ENCODE measurements around the gene MACROD2. TPM values are rescaled to one million over a fixed set of nuclear protein-coding genes. Genes with fewer than 3 reads are reported as not detected.

The MACROD2 gene
- total and polyA plus RNA-seq, 2 donors (not counting 1 experiment from before 2014, with no cell fraction given), result 5.3 to 6.7 TPM

- no peaks in the 10 kb centered on the region for H3K27me3 ChIP-seq (replicated peaks in 1 of 4; ENCODE audit: control extremely low read depth in 1 of 4, control insufficient read depth in 3 of 4, insufficient read depth in 4 of 4, low read length in 3 of 4)
- H3K36me3 ChIP-seq (replicated peaks in 1 of 2; ENCODE audit: control extremely low read depth in 1 of 2, control insufficient read depth in 1 of 2, extremely low read depth in 1 of 2, insufficient read depth in 2 of 2, low read length in 1 of 2), result no peaks in the 10 kb centered on the region
- Mint-ChIP-seq H3K9me3 (ENCODE audit: insufficient read depth) (peaks cover 2% of the 10 kb centered on the region), H3K27ac (no peak overlapping the region), H3K27me3 (peaks cover 10% of the 10 kb centered on the region), H3K4me1 (no peaks in the 10 kb centered on the region), H3K4me3 (no peak overlapping the region)
- ChIA-PET POLR2A (no interaction called here), CTCF (no interaction called here)
- no peak overlapping the region for H3K27ac ChIP-seq (ENCODE audit: low read length in 2 of 2)
- H3K4me3 ChIP-seq (ENCODE audit: control extremely low read depth in 1 of 5, extremely low read depth in 1 of 5, insufficient read depth in 1 of 5, low read depth in 2 of 5, low read length in 4 of 5), result no peak overlapping the region
- TF ChIP-seq, protein P1, sequence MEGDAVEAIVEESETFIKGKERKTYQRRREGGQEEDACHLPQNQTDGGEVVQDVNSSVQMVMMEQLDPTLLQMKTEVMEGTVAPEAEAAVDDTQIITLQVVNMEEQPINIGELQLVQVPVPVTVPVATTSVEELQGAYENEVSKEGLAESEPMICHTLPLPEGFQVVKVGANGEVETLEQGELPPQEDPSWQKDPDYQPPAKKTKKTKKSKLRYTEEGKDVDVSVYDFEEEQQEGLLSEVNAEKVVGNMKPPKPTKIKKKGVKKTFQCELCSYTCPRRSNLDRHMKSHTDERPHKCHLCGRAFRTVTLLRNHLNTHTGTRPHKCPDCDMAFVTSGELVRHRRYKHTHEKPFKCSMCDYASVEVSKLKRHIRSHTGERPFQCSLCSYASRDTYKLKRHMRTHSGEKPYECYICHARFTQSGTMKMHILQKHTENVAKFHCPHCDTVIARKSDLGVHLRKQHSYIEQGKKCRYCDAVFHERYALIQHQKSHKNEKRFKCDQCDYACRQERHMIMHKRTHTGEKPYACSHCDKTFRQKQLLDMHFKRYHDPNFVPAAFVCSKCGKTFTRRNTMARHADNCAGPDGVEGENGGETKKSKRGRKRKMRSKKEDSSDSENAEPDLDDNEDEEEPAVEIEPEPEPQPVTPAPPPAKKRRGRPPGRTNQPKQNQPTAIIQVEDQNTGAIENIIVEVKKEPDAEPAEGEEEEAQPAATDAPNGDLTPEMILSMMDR (IDR thresholded peaks at IDR 0.05), result no peak
- no peak for TF ChIP-seq EZH2 (IDR thresholded peaks at IDR 0.05; ENCODE audit: borderline replicate concordance, insufficient read depth, low read depth, low read length, poor library complexity, severe bottlenecking)
- DNase-seq, result no peak
- no peaks in the 10 kb centered on the region for H3K4me1 ChIP-seq (ENCODE audit: control insufficient read depth in 2 of 2, insufficient read depth in 2 of 2, low read length in 2 of 2)
- H3K79me2 ChIP-seq (ENCODE audit: control insufficient read depth, insufficient read depth, low read length), result no peaks in the 10 kb centered on the region
- intact Hi-C loops (cut with micrococcal nuclease), result no loop called here
- no peak overlapping the region for H2AFZ ChIP-seq (ENCODE audit: insufficient read depth, low read depth, low read length, poor library complexity, severe bottlenecking)
- no peak overlapping the region for H3K4me2 ChIP-seq (replicated peaks; ENCODE audit: low read depth, low read length, poor library complexity, severe bottlenecking)
- ATAC-seq (ENCODE audit: low read depth), result no peak
- H3K9me3 ChIP-seq (ENCODE audit: control extremely low read depth in 1 of 3, control insufficient read depth in 2 of 3, insufficient read depth in 1 of 3, low read length in 2 of 3), result no peaks in the 10 kb centered on the region
- no peaks in the 10 kb centered on the region for H4K20me1 ChIP-seq (ENCODE audit: control insufficient read depth, insufficient read depth, low read length, poor library complexity, severe bottlenecking)
- no peak overlapping the region for H3K9ac ChIP-seq (ENCODE audit: low read length)
These were observed 555.3 kb downstream of the MACROD2 start for GRCh38 chr20:14550655-14551054.

GRCh38 chr20:14553774-14554534 lies 558.6 kb downstream of the MACROD2 start:
- H2AFZ ChIP-seq (ENCODE audit: insufficient read depth, low read depth, low read length, poor library complexity, severe bottlenecking), result no peak overlapping the region
- no peaks in the 10 kb centered on the region for H3K36me3 ChIP-seq (replicated peaks in 1 of 2; ENCODE audit: control extremely low read depth in 1 of 2, control insufficient read depth in 1 of 2, extremely low read depth in 1 of 2, insufficient read depth in 2 of 2, low read length in 1 of 2)
- H3K9me3 ChIP-seq (ENCODE audit: control extremely low read depth in 1 of 3, control insufficient read depth in 2 of 3, insufficient read depth in 1 of 3, low read length in 2 of 3), result no peaks in the 10 kb centered on the region
- no peaks in the 10 kb centered on the region for H4K20me1 ChIP-seq (ENCODE audit: control insufficient read depth, insufficient read depth, low read length, poor library complexity, severe bottlenecking)
- Mint-ChIP-seq H3K4me3 (no peak overlapping the region), H3K9me3 (ENCODE audit: insufficient read depth) (peaks cover 1% of the 10 kb centered on the region), H3K27me3 (peaks cover 16% of the 10 kb centered on the region), H3K27ac (no peak overlapping the region), H3K4me1 (no peaks in the 10 kb centered on the region)
- CTCF ChIA-PET, result no interaction called here
- H3K27ac ChIP-seq (ENCODE audit: low read length in 2 of 2), result no peak overlapping the region
- 60% methylated on average over 4 of the region's 6 CpGs for WGBS (ENCODE audit: insufficient coverage)
- DNase-seq (no peak), ATAC-seq (ENCODE audit: low read depth) (no peak)
- POLR2A ChIA-PET, result no interaction called here
- H3K4me1 ChIP-seq (ENCODE audit: control insufficient read depth in 2 of 2, insufficient read depth in 2 of 2, low read length in 2 of 2), result no peaks in the 10 kb centered on the region
- no peak overlapping the region for H3K4me3 ChIP-seq (ENCODE audit: control extremely low read depth in 1 of 5, extremely low read depth in 1 of 5, insufficient read depth in 1 of 5, low read depth in 2 of 5, low read length in 4 of 5)
- TF ChIP-seq, protein P1 (IDR thresholded peaks at IDR 0.05), result no peak
- TF ChIP-seq EZH2 (IDR thresholded peaks at IDR 0.05; ENCODE audit: borderline replicate concordance, insufficient read depth, low read depth, low read length, poor library complexity, severe bottlenecking), result no peak
- no peak overlapping the region for H3K9ac ChIP-seq (ENCODE audit: low read length)
- intact Hi-C loops (cut with micrococcal nuclease), result no loop called here
- H3K79me2 ChIP-seq (ENCODE audit: control insufficient read depth, insufficient read depth, low read length), result no peaks in the 10 kb centered on the region
- H3K4me2 ChIP-seq (replicated peaks; ENCODE audit: low read depth, low read length, poor library complexity, severe bottlenecking), result no peak overlapping the region
- H3K27me3 ChIP-seq (replicated peaks in 1 of 4; ENCODE audit: control extremely low read depth in 1 of 4, control insufficient read depth in 3 of 4, insufficient read depth in 4 of 4, low read length in 3 of 4), result no peaks in the 10 kb centered on the region
